Panc1 (cell line): Measurements from ENCODE around the gene AP4E1. TPM values are rescaled to one million over a fixed set of nuclear protein-coding genes. Genes with fewer than 3 reads are reported as not detected.

ENCODE experiments used
- ATAC-seq: fragments of 200-7000 bp; cut with Tn5 transposase; 2 replicates; pipeline ENCODE4 v1.9.1; 2020; ENCODE audit warnings: mild to moderate bottlenecking, moderate library complexity
- BruUV-seq: library from RNA; stranded (reverse); fragments of 400-500 nt; replicated peaks from 2 replicates; lab custom pipeline; 2021; lab: Mats Ljungman, UMichigan
- CTCF ChIA-PET: fragments of 300-600 bp; sonication (Branson Sonifier 250); formaldehyde crosslinking; loops from one replicate; lab custom pipeline; 2022; ENCODE audit warnings: antibody characterized with exemption; lab: Charles Lee
- POLR2A ChIA-PET: fragments of 300-600 bp; sonication (Branson Sonifier 250); formaldehyde crosslinking; loops from one replicate; lab custom pipeline; 2022; ENCODE audit warnings: antibody characterized with exemption; lab: Charles Lee
- DNase-seq: peaks from one replicate; pipeline ENCODE4 v3.0.0-alpha.2; 2010; ENCODE audit warnings: low read depth, low spot score
- H3K27ac ChIP-seq: 2 replicates; pipeline ENCODE4 v1.5.1; 2011; ENCODE audit warnings: mild to moderate bottlenecking, low read length, inconsistent platforms
- H3K27me3 ChIP-seq: fragments of 200-500 bp; sonication (Bioruptor generic); 2 replicates; pipeline ENCODE4 v1.6.0; 2014; ENCODE audit warnings: low read length, inconsistent platforms; ENCODE audit not compliant: control insufficient read depth, insufficient read depth
- H3K36me3 ChIP-seq: fragments of 200-500 bp; sonication (Bioruptor generic); 2 replicates; pipeline ENCODE4 v1.5.1; 2014; ENCODE audit warnings: inconsistent platforms, mild to moderate bottlenecking, low read length, moderate library complexity; ENCODE audit not compliant: control insufficient read depth, insufficient read depth
- H3K4me1 ChIP-seq: 2 replicates; pipeline ENCODE4 v1.5.1; 2011; ENCODE audit warnings: inconsistent platforms, mild to moderate bottlenecking, low read length, moderate library complexity; ENCODE audit not compliant: control insufficient read depth, insufficient read depth
- H3K4me3 ChIP-seq, 2 experiments: 2 replicates each; pipeline ENCODE4 v1.5.1; 2011 to 2012; ENCODE audit warnings: low read depth in 2 of 2, low read length in 2 of 2, mild to moderate bottlenecking in 2 of 2, inconsistent platforms in 1 of 2, moderate library complexity in 1 of 2
- H3K9me3 ChIP-seq: fragments of 200-500 bp; sonication (Bioruptor generic); 2 replicates; pipeline ENCODE4 v1.5.1; 2014; ENCODE audit warnings: low read depth, mild to moderate bottlenecking, inconsistent platforms, low read length, moderate library complexity; ENCODE audit not compliant: control insufficient read depth, insufficient read depth
- CTCF ChIP-seq: fragments of 450-650 bp; IDR thresholded peaks from 2 replicates; pipeline ENCODE4 v1.5.1; 2017; ENCODE audit warnings: mild to moderate bottlenecking
- POLR2AphosphoS5 ChIP-seq: IDR thresholded peaks from 2 replicates; pipeline ENCODE4 v1.6.1; 2012; ENCODE audit warnings: mild to moderate bottlenecking, low read depth, low read length, moderate library complexity
- REST ChIP-seq, 2 experiments: IDR thresholded peaks; 2 replicates each; pipeline ENCODE4 v1.6.1; 2011 to 2012; ENCODE audit warnings: low read depth in 2 of 2, control low read depth in 1 of 2, low read length in 1 of 2, mild to moderate bottlenecking in 1 of 2, moderate library complexity in 1 of 2; ENCODE audit not compliant: insufficient read depth in 1 of 2
- SIN3A ChIP-seq: IDR thresholded peaks from 2 replicates; pipeline ENCODE4 v1.6.1; 2012; ENCODE audit warnings: low read depth, mild to moderate bottlenecking, low read length, moderate library complexity, borderline replicate concordance; ENCODE audit not compliant: insufficient read depth
- TCF7L2 ChIP-seq: IDR thresholded peaks from 2 replicates; pipeline ENCODE4 v1.6.1; 2011; ENCODE audit warnings: mild to moderate bottlenecking, low read depth, low read length, inconsistent platforms
- in situ Hi-C: cut with HindIII; loops from 2 replicates; pipeline ENCODE4 v1.10.0; 2016; ENCODE audit warnings: low sequenced_read_pairs, low pct_unique_long_range_greater_than_20kb
- intact Hi-C: fragments of 100-400 bp; cut with micrococcal nuclease; formaldehyde crosslinking; loops from one replicate; pipeline ENCODE4 v1.10.0; 2022; ENCODE audit not compliant: unreplicated experiment
- total RNA-seq: library from RNA; stranded (reverse); gene quantifications from one replicate; pipeline ENCODE4 v1.2.1, GENCODE V29; 2021; ENCODE audit not compliant: unreplicated experiment

The AP4E1 gene
- total RNA-seq, 1 experiment from 2014 or later = 13.6 TPM

GRCh38 chr15:51044037-51044727, 135.7 kb downstream of the AP4E1 start:
- BruUV-seq = no TSS peak
- no peak for DNase-seq
- ATAC-seq = no peak
- TF ChIP-seq SIN3A = no peak
- TF ChIP-seq POLR2AphosphoS5 = no peak
- TF ChIP-seq TCF7L2 = no peak
- TF ChIP-seq CTCF = no peak
- no peak for TF ChIP-seq REST (IDR thresholded peaks at IDR 0.05; ENCODE audit: insufficient read depth in 1 of 2, low read depth in 2 of 2, low read length in 1 of 2)
- intact Hi-C loops = no loop called here
- H3K36me3 ChIP-seq = no peaks in the 10 kb centered on the region
- POLR2A ChIA-PET = no interaction called here
- in situ Hi-C loops = no loop called here
- CTCF ChIA-PET = no interaction called here
- H3K4me3 ChIP-seq = no peak overlapping the region
- no peak overlapping the region for H3K27ac ChIP-seq
- no peaks in the 10 kb centered on the region for H3K9me3 ChIP-seq
- H3K27me3 ChIP-seq = no peaks in the 10 kb centered on the region
- no peaks in the 10 kb centered on the region for H3K4me1 ChIP-seq

GRCh38 chr15:51046016-51046415, 137.5 kb downstream of the AP4E1 start:
- TF ChIP-seq REST (IDR thresholded peaks at IDR 0.05; ENCODE audit: insufficient read depth in 1 of 2, low read depth in 2 of 2, low read length in 1 of 2) (no peak), TCF7L2 (no peak), SIN3A (no peak)
- DNase-seq (no peak), ATAC-seq (no peak)
- Histone ChIP-seq H3K4me1 (no peaks in the 10 kb centered on the region), H3K9me3 (no peaks in the 10 kb centered on the region), H3K4me3 (no peak overlapping the region), H3K27me3 (no peaks in the 10 kb centered on the region), H3K36me3 (no peaks in the 10 kb centered on the region), H3K27ac (no peak overlapping the region)
- intact Hi-C loops (no loop called here), in situ Hi-C loops (no loop called here)
- no TSS peak for BruUV-seq
- POLR2A ChIA-PET = no interaction called here
- CTCF ChIA-PET = no interaction called here
